Measurements from ENCODE around the gene C9orf85. TPM values are rescaled to one million over a fixed set of nuclear protein-coding genes. Genes with fewer than 3 reads are reported as not detected.

Gene C9orf85
- total RNA-seq, 1 experiment from 2014 or later = 20.2 TPM

- Mint-ChIP-seq H3K9me3 (no peaks in the 10 kb centered on the region), H3K36me3 (peaks cover 17% of the 10 kb centered on the region), H3K4me3 (peak overlapping the region; percentile 41), H3K4me1 (peaks cover 97% of the 10 kb centered on the region), H3K27ac (peak overlapping the region; percentile 93), H3K27me3 (ENCODE audit: low read depth) (no peaks in the 10 kb centered on the region)
- ATAC-seq (peak; percentile 40), DNase-seq (ENCODE audit: low spot score) (no peak)
- ChIA-PET POLR2A (interaction anchor here (2.1 kb wide), 1 partner anchor 9 kb away, joined by 11 read pairs; the partner anchor contains the start of genes ABHD17B and C9orf85), CTCF (interaction anchor here (0.6 to 0.9 kb wide), 3 partner anchors 95 to 1725 kb away, joined by 3 to 4 read pairs (median 3); no protein-coding TSS in a partner anchor)
- TF ChIP-seq ZNF396 (CRISPR knock-in tag; IDR thresholded peaks at IDR 0.05; ENCODE audit: borderline replicate concordance) (no peak), MLX (CRISPR knock-in tag; IDR thresholded peaks at IDR 0.05) (no peak), ZNF416 (CRISPR knock-in tag; IDR thresholded peaks at IDR 0.05) (no peak), JUN (CRISPR knock-in tag; IDR thresholded peaks at IDR 0.05) (no peak), JAZF1 (CRISPR knock-in tag; IDR thresholded peaks at IDR 0.05) (no peak), MXD4 (CRISPR knock-in tag; IDR thresholded peaks at IDR 0.05; ENCODE audit: borderline replicate concordance) (no peak), FOXP1 (CRISPR knock-in tag; IDR thresholded peaks at IDR 0.05; ENCODE audit: borderline replicate concordance) (no peak), TEAD4 (CRISPR knock-in tag; IDR thresholded peaks at IDR 0.05) (no peak), ZBTB21 (CRISPR knock-in tag; IDR thresholded peaks at IDR 0.05; ENCODE audit: borderline replicate concordance) (no peak), ATF2 (CRISPR knock-in tag; IDR thresholded peaks at IDR 0.05; ENCODE audit: borderline replicate concordance, low read depth) (no peak), SMAD3 (CRISPR knock-in tag; IDR thresholded peaks at IDR 0.05; ENCODE audit: borderline replicate concordance) (no peak)
- TF ChIP-seq, protein P1, sequence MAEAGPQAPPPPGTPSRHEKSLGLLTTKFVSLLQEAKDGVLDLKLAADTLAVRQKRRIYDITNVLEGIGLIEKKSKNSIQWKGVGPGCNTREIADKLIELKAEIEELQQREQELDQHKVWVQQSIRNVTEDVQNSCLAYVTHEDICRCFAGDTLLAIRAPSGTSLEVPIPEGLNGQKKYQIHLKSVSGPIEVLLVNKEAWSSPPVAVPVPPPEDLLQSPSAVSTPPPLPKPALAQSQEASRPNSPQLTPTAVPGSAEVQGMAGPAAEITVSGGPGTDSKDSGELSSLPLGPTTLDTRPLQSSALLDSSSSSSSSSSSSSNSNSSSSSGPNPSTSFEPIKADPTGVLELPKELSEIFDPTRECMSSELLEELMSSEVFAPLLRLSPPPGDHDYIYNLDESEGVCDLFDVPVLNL (CRISPR knock-in tag; IDR thresholded peaks at IDR 0.05; ENCODE audit: borderline replicate concordance, low read depth) = no peak
- TF ChIP-seq, protein P2, sequence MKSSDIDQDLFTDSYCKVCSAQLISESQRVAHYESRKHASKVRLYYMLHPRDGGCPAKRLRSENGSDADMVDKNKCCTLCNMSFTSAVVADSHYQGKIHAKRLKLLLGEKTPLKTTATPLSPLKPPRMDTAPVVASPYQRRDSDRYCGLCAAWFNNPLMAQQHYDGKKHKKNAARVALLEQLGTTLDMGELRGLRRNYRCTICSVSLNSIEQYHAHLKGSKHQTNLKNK (CRISPR knock-in tag; IDR thresholded peaks at IDR 0.05) = no peak
- TF ChIP-seq, protein P3, sequence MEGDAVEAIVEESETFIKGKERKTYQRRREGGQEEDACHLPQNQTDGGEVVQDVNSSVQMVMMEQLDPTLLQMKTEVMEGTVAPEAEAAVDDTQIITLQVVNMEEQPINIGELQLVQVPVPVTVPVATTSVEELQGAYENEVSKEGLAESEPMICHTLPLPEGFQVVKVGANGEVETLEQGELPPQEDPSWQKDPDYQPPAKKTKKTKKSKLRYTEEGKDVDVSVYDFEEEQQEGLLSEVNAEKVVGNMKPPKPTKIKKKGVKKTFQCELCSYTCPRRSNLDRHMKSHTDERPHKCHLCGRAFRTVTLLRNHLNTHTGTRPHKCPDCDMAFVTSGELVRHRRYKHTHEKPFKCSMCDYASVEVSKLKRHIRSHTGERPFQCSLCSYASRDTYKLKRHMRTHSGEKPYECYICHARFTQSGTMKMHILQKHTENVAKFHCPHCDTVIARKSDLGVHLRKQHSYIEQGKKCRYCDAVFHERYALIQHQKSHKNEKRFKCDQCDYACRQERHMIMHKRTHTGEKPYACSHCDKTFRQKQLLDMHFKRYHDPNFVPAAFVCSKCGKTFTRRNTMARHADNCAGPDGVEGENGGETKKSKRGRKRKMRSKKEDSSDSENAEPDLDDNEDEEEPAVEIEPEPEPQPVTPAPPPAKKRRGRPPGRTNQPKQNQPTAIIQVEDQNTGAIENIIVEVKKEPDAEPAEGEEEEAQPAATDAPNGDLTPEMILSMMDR (IDR thresholded peaks at IDR 0.05) = no peak
- TF ChIP-seq, protein P4, sequence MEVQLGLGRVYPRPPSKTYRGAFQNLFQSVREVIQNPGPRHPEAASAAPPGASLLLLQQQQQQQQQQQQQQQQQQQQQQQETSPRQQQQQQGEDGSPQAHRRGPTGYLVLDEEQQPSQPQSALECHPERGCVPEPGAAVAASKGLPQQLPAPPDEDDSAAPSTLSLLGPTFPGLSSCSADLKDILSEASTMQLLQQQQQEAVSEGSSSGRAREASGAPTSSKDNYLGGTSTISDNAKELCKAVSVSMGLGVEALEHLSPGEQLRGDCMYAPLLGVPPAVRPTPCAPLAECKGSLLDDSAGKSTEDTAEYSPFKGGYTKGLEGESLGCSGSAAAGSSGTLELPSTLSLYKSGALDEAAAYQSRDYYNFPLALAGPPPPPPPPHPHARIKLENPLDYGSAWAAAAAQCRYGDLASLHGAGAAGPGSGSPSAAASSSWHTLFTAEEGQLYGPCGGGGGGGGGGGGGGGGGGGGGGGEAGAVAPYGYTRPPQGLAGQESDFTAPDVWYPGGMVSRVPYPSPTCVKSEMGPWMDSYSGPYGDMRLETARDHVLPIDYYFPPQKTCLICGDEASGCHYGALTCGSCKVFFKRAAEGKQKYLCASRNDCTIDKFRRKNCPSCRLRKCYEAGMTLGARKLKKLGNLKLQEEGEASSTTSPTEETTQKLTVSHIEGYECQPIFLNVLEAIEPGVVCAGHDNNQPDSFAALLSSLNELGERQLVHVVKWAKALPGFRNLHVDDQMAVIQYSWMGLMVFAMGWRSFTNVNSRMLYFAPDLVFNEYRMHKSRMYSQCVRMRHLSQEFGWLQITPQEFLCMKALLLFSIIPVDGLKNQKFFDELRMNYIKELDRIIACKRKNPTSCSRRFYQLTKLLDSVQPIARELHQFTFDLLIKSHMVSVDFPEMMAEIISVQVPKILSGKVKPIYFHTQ (CRISPR knock-in tag; IDR thresholded peaks at IDR 0.05) = no peak
Observed at GRCh38 chr9:71901695-71902597, 9.5 kb upstream of the C9orf85 start.

All from WTC11 (cell line).